Endothelial cell of umbilical vein (primary cell): ENCODE measurements around the gene PLA2G6. TPM values are rescaled to one million over a fixed set of nuclear protein-coding genes. Genes with fewer than 3 reads are reported as not detected.

Source experiments
- BruUV-seq: library from RNA; stranded (reverse); fragments of 400-500 nt; replicated peaks from 2 replicates; lab custom pipeline; 2021; lab: Mats Ljungman, UMichigan
- CTCF ChIA-PET: fragments of 300-600, 350-600 bp; sonication (Branson Sonifier 250); formaldehyde crosslinking; loops from one replicate; lab custom pipeline; 2021; ENCODE audit warnings: antibody characterized with exemption, inconsistent platforms; lab: Charles Lee
- POLR2A ChIA-PET: fragments of 300-600, 350-600 bp; sonication (Branson Sonifier 250); formaldehyde crosslinking; loops from one replicate; lab custom pipeline; 2021; ENCODE audit warnings: antibody characterized with exemption, inconsistent platforms; lab: Charles Lee
- DNase-seq: peaks from one replicate; pipeline ENCODE4 v3.0.0-alpha.2; 2011; ENCODE audit warnings: low read depth, low spot score
- FAIRE-seq: peaks from 2 replicates; lab custom pipeline; 2011; peaks lifted over from hg19 to GRCh38; lab: Jason Lieb, UNC
- H2AFZ ChIP-seq: 2 replicates; pipeline ENCODE4 v1.6.0; 2012; ENCODE audit warnings: low read depth, low read length, control low read depth, inconsistent platforms
- H3K27ac ChIP-seq: 2 replicates; pipeline ENCODE4 v1.5.1; 2011; ENCODE audit warnings: low read depth, mild to moderate bottlenecking, control low read depth, low read length, moderate library complexity; ENCODE audit not compliant: insufficient read depth
- H3K27me3 ChIP-seq, 2 experiments: 2 replicates each; pipeline versions ENCODE4 v1.6.0 to v1.6.1; 2011; ENCODE audit warnings: low read length in 2 of 2, mixed read lengths in 1 of 2; ENCODE audit not compliant: control insufficient read depth in 2 of 2, insufficient read depth in 2 of 2
- H3K36me3 ChIP-seq, 2 experiments: 2 replicates in 1 of 2; 3 replicates in 1 of 2; pipeline ENCODE4 v1.5.1; 2011; ENCODE audit warnings: low read length in 2 of 2, mild to moderate bottlenecking in 1 of 2, moderate library complexity in 1 of 2; ENCODE audit not compliant: control insufficient read depth in 2 of 2, insufficient read depth in 2 of 2; ENCODE audit errors: extremely low read depth in 1 of 2
- H3K4me1 ChIP-seq: 3 replicates; pipeline ENCODE4 v1.5.1; 2011; ENCODE audit warnings: mild to moderate bottlenecking, low read length; ENCODE audit not compliant: control insufficient read depth, insufficient read depth; ENCODE audit errors: extremely low read depth
- H3K4me2 ChIP-seq: 2 replicates; pipeline ENCODE4 v1.6.1; 2011; ENCODE audit warnings: low read length, control low read depth, mixed read lengths; ENCODE audit not compliant: insufficient read depth
- H3K4me3 ChIP-seq, 3 experiments: fragments of 200-600 bp in 1 of 3; sonication (generic), shearing (Covaris generic) in 1 of 3; replicated peaks in 1 of 3; 2 replicates each; pipeline ENCODE4 v1.5.1; 2011 to 2016; ENCODE audit warnings: control low read depth in 3 of 3, low read length in 3 of 3, mild to moderate bottlenecking in 2 of 3, inconsistent platforms in 1 of 3, low read depth in 1 of 3, moderate library complexity in 1 of 3; ENCODE audit not compliant: insufficient read depth in 1 of 3
- H3K79me2 ChIP-seq: 2 replicates; pipeline ENCODE4 v1.6.0; 2012; ENCODE audit warnings: low read length, inconsistent platforms; ENCODE audit not compliant: control insufficient read depth, insufficient read depth
- H3K9ac ChIP-seq: replicated peaks from 2 replicates; pipeline ENCODE3; 2011; ENCODE audit warnings: low read length, control low read depth; ENCODE audit not compliant: insufficient read depth; ENCODE audit errors: extremely low read depth
- H3K9me1 ChIP-seq: replicated peaks from 3 replicates; pipeline ENCODE4 v1.6.0; 2011; ENCODE audit warnings: mild to moderate bottlenecking, low read length; ENCODE audit not compliant: control insufficient read depth, insufficient read depth; ENCODE audit errors: extremely low read depth
- H3K9me3 ChIP-seq: replicated peaks from 2 replicates; pipeline ENCODE4 v1.5.1; 2012; ENCODE audit warnings: low read length, inconsistent platforms; ENCODE audit not compliant: control insufficient read depth, insufficient read depth
- H4K20me1 ChIP-seq: replicated peaks from 2 replicates; pipeline ENCODE3; 2011; ENCODE audit warnings: mild to moderate bottlenecking, low read length; ENCODE audit not compliant: control insufficient read depth, insufficient read depth; ENCODE audit errors: extremely low read depth
- CTCF ChIP-seq, 2 donors: IDR thresholded peaks; 1 replicate in 1 of 2; 2 replicates in 1 of 2; pipeline ENCODE4 v1.5.1; 2011; ENCODE audit warnings: low read length in 2 of 2, mild to moderate bottlenecking in 2 of 2, moderate library complexity in 2 of 2, control low read depth in 1 of 2, inconsistent platforms in 1 of 2, low read depth in 1 of 2; ENCODE audit not compliant: insufficient read depth in 1 of 2; ENCODE audit errors: extremely low read depth in 1 of 2
- EZH2 ChIP-seq: IDR thresholded peaks from 2 replicates; pipeline ENCODE4 v1.6.1; 2012; ENCODE audit warnings: borderline replicate concordance, low read depth, mild to moderate bottlenecking, moderate library complexity, low read length, inconsistent platforms; ENCODE audit not compliant: severe bottlenecking
- FOS ChIP-seq: IDR thresholded peaks from 2 replicates; pipeline ENCODE4 v1.6.1; 2011; ENCODE audit warnings: mild to moderate bottlenecking, low read length, moderate library complexity, borderline replicate concordance; ENCODE audit not compliant: insufficient read depth
- GATA2 ChIP-seq: IDR thresholded peaks from 2 replicates; pipeline ENCODE4 v1.7.0; 2011; ENCODE audit warnings: low read depth, mild to moderate bottlenecking, moderate library complexity, mixed read lengths, low read length; ENCODE audit not compliant: insufficient read length, insufficient read depth
- JUN ChIP-seq: IDR thresholded peaks from 2 replicates; pipeline ENCODE4 v1.6.1; 2011; ENCODE audit warnings: borderline replicate concordance, low read depth; ENCODE audit not compliant: insufficient read length, insufficient read depth
- MAX ChIP-seq: IDR thresholded peaks from 2 replicates; pipeline ENCODE4 v1.6.1; 2011; ENCODE audit not compliant: insufficient read depth, insufficient read length
- MYC ChIP-seq: IDR thresholded peaks from one replicate; pipeline ENCODE4 v1.6.1; 2011; ENCODE audit warnings: mild to moderate bottlenecking, low read depth, low read length
- POLR2A ChIP-seq: IDR thresholded peaks from 2 replicates; pipeline ENCODE4 v1.6.1; 2012; ENCODE audit warnings: low read depth, mild to moderate bottlenecking, control low read depth, low read length
- POLR2AphosphoS5 ChIP-seq: IDR thresholded peaks from 2 replicates; pipeline ENCODE4 v1.6.1; 2012; ENCODE audit warnings: low read depth, mild to moderate bottlenecking, control low read depth, low read length, moderate library complexity; ENCODE audit not compliant: insufficient read depth
- dilution Hi-C: fragments of 300-500 bp; cut with MboI; formaldehyde crosslinking; loops from one replicate; pipeline ENCODE4 v1.15.0; 2019; ENCODE audit warnings: low sequenced_read_pairs; ENCODE audit not compliant: extremely low pct_ligation_motif_present
- intact Hi-C: fragments of 100-400 bp; cut with micrococcal nuclease; formaldehyde crosslinking; loops from one replicate; pipeline ENCODE4 v1.10.0; 2022
- polyA plus RNA-seq, 4 experiments: library from polyadenylated mRNA; depleted of rRNA in 3 of 4; stranded (reverse) in 3 of 4; unstranded in 1 of 4; fragments of >200 nt; gene quantifications; 2 replicates each; pipeline versions ENCODE4 v1.2.1 to v1.2.3, GENCODE V29; 2011 to 2012; ENCODE audit warnings: missing spikeins in 1 of 4
- total RNA-seq: library from RNA; stranded (reverse); gene quantifications from 2 replicates; pipeline ENCODE4 v1.2.3, GENCODE V29; 2021

The PLA2G6 gene
- total and polyA plus RNA-seq, 2 donors (not counting 3 experiments of a cell fraction or from before 2014, with no cell fraction given) = 6.6 to 10.3 TPM

- no TSS peak for BruUV-seq
- no peaks in the 10 kb centered on the region for H3K9me3 ChIP-seq
- no peaks in the 10 kb centered on the region for H3K9me1 ChIP-seq
- peaks cover 4% of the 10 kb centered on the region for H3K4me1 ChIP-seq
- no peaks in the 10 kb centered on the region for H3K36me3 ChIP-seq
- dilution Hi-C loops (no loop called here), intact Hi-C loops (no loop called here)
- H3K9ac ChIP-seq = no peak overlapping the region
- no peaks in the 10 kb centered on the region for H4K20me1 ChIP-seq
- ChIA-PET POLR2A (no interaction called here), CTCF (interaction anchor here (1.2 to 1.5 kb wide), 2 partner anchors 27 to 90 kb away, joined by 3 to 7 read pairs; no protein-coding TSS in a partner anchor)
- TF ChIP-seq GATA2 = no peak
- no peak for TF ChIP-seq CTCF (IDR thresholded peaks at IDR 0.05; ENCODE audit: extremely low read depth in 1 of 2, insufficient read depth in 1 of 2, low read depth in 1 of 2, low read length in 2 of 2)
- no peak for TF ChIP-seq FOS
- FAIRE-seq (no peak), DNase-seq (no peak)
- no peaks in the 10 kb centered on the region for H3K27me3 ChIP-seq
- no peak overlapping the region for H3K4me3 ChIP-seq
- no peak overlapping the region for H3K27ac ChIP-seq
- H3K79me2 ChIP-seq = no peaks in the 10 kb centered on the region
- no peak overlapping the region for H2AFZ ChIP-seq
- no peak overlapping the region for H3K4me2 ChIP-seq
Measured at GRCh38 chr22:38141217-38141973, 40.2 kb downstream of the PLA2G6 start.

DNA sequence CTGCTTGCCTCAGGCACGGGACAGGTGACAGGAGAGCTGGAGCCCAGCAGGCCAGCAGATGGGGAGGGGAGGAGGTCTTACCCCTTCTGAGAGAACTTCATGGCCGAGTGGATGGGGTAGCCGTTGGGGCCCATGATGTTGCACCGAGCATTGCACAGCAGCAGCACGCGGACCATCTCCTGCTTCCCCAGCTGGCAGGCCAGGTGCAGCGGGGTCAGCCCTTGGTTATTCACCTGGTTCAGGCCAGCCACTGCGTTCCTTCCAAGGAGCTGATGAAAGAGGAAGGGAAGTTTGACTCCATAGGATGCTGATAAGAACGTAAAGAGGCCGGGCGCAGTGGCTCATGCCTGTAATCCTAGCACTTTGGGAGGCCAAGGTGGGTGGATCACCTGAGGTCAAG, 41.7 kb downstream of the PLA2G6 start:
- dilution Hi-C loops = no loop called here
- ChIA-PET CTCF (interaction anchor here (1.5 kb wide), 1 partner anchor 26 kb away, joined by 7 read pairs; no protein-coding TSS in a partner anchor), POLR2A (no interaction called here)
- Histone ChIP-seq H3K4me1 (peaks cover 11% of the 10 kb centered on the region), H3K79me2 (no peaks in the 10 kb centered on the region), H3K9me3 (no peaks in the 10 kb centered on the region), H3K4me3 (no peak overlapping the region), H3K27me3 (no peaks in the 10 kb centered on the region), H3K27ac (no peak overlapping the region), H3K9me1 (no peaks in the 10 kb centered on the region), H3K9ac (no peak overlapping the region), H2AFZ (no peak overlapping the region), H3K4me2 (no peak overlapping the region), H4K20me1 (no peaks in the 10 kb centered on the region), H3K36me3 (no peaks in the 10 kb centered on the region)
- TF ChIP-seq POLR2A (no peak), JUN (no peak), GATA2 (no peak), CTCF (IDR thresholded peaks at IDR 0.05; ENCODE audit: extremely low read depth in 1 of 2, insufficient read depth in 1 of 2, low read depth in 1 of 2, low read length in 2 of 2) (no peak), MYC (no peak), MAX (no peak), FOS (no peak), POLR2AphosphoS5 (no peak), EZH2 (no peak)
- DNase-seq = no peak
- no TSS peak for BruUV-seq
- intact Hi-C loops = no loop called here
- no peak for FAIRE-seq
